DND-41 (cell line): ENCODE data around the gene C12orf75.

Experiments
- CTCF ChIP-seq: IDR thresholded peaks from 2 replicates; pipeline ENCODE4 v1.5.1; 2012; ENCODE audit warnings: borderline replicate concordance, low read length, moderate library complexity, mild to moderate bottlenecking; ENCODE audit not compliant: poor library complexity, severe bottlenecking; ENCODE audit errors: extremely low read depth
- EZH2 ChIP-seq: IDR thresholded peaks from 3 replicates; pipeline ENCODE4 v1.6.1; 2012; ENCODE audit warnings: borderline replicate concordance, low read depth, mild to moderate bottlenecking, moderate library complexity, low read length, inconsistent platforms; ENCODE audit not compliant: severe bottlenecking

GRCh38 chr12:105300883-105301282 is 29.6 kb upstream of the C12orf75 start:
- TF ChIP-seq CTCF, result no peak
- no peak for TF ChIP-seq EZH2
